Peyer's patch (tissue), 4 donors: ENCODE results near the gene ARID3B. TPM values are rescaled to one million over a fixed set of nuclear protein-coding genes. Genes with fewer than 3 reads are reported as not detected.

Experiments
- DNase-seq, 3 donors: peaks; one replicate each; pipeline ENCODE4 v3.0.0-alpha.2; 2017 to 2019
- H3K27ac ChIP-seq, 4 donors: fragments of 200-600 bp; sonication (generic); one replicate each; pipeline ENCODE4 v1.5.1; 2016 to 2019
- H3K27me3 ChIP-seq, 2 donors: fragments of 200-600 bp; sonication (generic); one replicate each; pipeline ENCODE4 v1.5.1; 2019
- H3K36me3 ChIP-seq, 3 donors: fragments of 200-600 bp; sonication (generic); one replicate each; pipeline ENCODE4 v1.5.1; 2016 to 2019
- H3K4me1 ChIP-seq, 4 donors: fragments of 200-600 bp; sonication (generic); one replicate each; pipeline ENCODE4 v1.5.1; 2016 to 2019
- H3K4me3 ChIP-seq, 4 donors: fragments of 200-600 bp; sonication (generic); 1 replicate in 3 of 4; 2 replicates in 1 of 4; pipeline ENCODE4 v1.5.1; 2016 to 2019; ENCODE audit warnings: mild to moderate bottlenecking in 1 of 4
- H3K9me3 ChIP-seq, 4 donors: fragments of 200-600 bp; sonication (generic); one replicate each; pipeline ENCODE4 v1.5.1; 2016 to 2019; ENCODE audit warnings: mild to moderate bottlenecking in 1 of 4
- POLR2A ChIP-seq, 2 donors: fragments of 450-650 bp; IDR thresholded peaks; one replicate each; pipeline ENCODE4 v1.5.1; 2017; ENCODE audit warnings: antibody characterized with exemption in 2 of 2, mild to moderate bottlenecking in 2 of 2, moderate library complexity in 2 of 2
- total RNA-seq, 4 donors: library from RNA; depleted of rRNA; stranded (reverse); fragments of >200 nt; gene quantifications; one replicate each; pipeline ENCODE4 v1.1.0, GENCODE V29; 2016
- TF ChIP-seq, protein P1 (sequence below), 6 experiments: fragments of 450-650 bp in 4 of 6; fragments of 200-600 bp in 2 of 6; sonication (generic) in 1 of 6; IDR thresholded peaks; one replicate each; pipeline ENCODE4 v1.5.1; 2017 to 2019; ENCODE audit warnings: antibody characterized with exemption in 6 of 6, mild to moderate bottlenecking in 3 of 6, moderate library complexity in 1 of 6

ARID3B gene
- total RNA-seq, 4 donors from 2014 or later, result 10.9 to 29.4 (median 21.6) TPM

DNA sequence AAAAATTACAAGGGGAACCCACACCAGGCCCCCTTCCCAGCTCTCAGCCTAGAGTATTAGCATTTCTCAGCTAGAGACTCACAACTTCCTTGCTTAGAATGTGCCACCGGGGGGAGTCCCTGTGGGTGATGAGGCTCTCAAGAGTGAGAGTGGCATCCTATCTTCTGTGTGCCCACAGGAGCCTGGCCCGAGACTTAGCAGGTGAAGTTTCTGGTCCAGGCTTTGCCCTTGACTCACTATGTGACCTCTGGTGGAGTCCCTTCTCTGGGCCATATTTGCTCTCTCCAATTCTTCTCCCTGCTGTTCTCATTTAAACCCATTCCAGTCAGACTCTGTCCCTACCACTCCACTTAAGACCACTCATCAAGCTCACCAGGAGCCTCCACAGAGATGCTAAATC, 92.8 kb downstream of the ARID3B start:
- TF ChIP-seq, protein P1, sequence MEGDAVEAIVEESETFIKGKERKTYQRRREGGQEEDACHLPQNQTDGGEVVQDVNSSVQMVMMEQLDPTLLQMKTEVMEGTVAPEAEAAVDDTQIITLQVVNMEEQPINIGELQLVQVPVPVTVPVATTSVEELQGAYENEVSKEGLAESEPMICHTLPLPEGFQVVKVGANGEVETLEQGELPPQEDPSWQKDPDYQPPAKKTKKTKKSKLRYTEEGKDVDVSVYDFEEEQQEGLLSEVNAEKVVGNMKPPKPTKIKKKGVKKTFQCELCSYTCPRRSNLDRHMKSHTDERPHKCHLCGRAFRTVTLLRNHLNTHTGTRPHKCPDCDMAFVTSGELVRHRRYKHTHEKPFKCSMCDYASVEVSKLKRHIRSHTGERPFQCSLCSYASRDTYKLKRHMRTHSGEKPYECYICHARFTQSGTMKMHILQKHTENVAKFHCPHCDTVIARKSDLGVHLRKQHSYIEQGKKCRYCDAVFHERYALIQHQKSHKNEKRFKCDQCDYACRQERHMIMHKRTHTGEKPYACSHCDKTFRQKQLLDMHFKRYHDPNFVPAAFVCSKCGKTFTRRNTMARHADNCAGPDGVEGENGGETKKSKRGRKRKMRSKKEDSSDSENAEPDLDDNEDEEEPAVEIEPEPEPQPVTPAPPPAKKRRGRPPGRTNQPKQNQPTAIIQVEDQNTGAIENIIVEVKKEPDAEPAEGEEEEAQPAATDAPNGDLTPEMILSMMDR (IDR thresholded peaks at IDR 0.05), result no peak
- no peak for TF ChIP-seq POLR2A (IDR thresholded peaks at IDR 0.05)
- H3K27me3 ChIP-seq, result no peaks in the 10 kb centered on the region
- no peak overlapping the region for H3K4me3 ChIP-seq
- DNase-seq, result no peak
- no peaks in the 10 kb centered on the region for H3K9me3 ChIP-seq
- peaks cover 0 to 3% (median 0%) of the 10 kb centered on the region in 4 donors for H3K4me1 ChIP-seq
- no peak overlapping the region for H3K27ac ChIP-seq
- peaks cover 0 to 89% (median 0%) of the 10 kb centered on the region in 3 donors for H3K36me3 ChIP-seq

DNA sequence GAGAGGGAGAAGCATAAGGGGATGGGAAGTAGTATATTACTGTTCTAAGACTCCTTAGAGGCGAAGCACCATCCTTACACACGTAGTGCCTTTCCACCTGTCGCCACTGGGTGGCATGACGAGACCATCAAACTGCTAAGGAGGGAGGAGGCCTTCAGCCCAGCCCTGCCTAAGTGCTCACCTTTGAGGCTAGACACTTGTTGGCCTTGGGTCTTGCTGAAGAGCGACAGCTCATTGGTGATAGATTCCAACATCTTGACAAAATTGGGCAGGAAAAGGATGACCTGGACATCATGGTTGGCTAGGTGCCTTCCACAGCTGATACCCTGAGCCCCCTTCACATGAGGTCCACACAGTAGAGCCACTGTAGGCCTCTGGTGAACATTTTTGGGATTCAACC, 94.2 kb downstream of the ARID3B start:
- no peak overlapping the region for H3K4me3 ChIP-seq
- H3K27ac ChIP-seq, result no peak overlapping the region
- TF ChIP-seq, protein P1 (IDR thresholded peaks at IDR 0.05), result peak; percentile 48 to 95 (median 89)
- TF ChIP-seq POLR2A (IDR thresholded peaks at IDR 0.05), result no peak
- H3K36me3 ChIP-seq, result peaks cover 0 to 87% (median 0%) of the 10 kb centered on the region in 3 donors
- H3K4me1 ChIP-seq, result peaks cover 0 to 3% (median 0%) of the 10 kb centered on the region in 4 donors
- no peaks in the 10 kb centered on the region for H3K9me3 ChIP-seq
- H3K27me3 ChIP-seq, result no peaks in the 10 kb centered on the region
- DNase-seq, result peak; percentile 60 to 88 (median 78)

DNA sequence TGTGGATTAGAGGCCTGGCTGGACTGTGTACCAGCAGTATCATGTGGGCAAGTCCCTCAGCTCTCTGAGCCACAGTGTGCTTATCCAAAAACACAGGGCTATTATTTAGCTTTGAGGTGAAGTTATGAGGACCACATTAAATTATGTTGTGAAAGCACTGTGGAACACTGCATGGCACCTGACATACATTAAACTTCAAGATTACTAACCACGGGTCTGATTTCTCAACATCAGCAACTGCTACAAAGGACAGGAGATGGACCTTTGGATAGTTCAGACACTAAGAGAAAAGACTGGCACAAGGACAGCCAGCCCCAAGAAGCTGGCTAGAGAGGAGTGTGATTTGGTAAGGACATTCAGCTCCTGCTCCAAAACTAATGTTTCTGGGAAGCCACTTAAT, 96.0 kb downstream of the ARID3B start:
- TF ChIP-seq, protein P1 (IDR thresholded peaks at IDR 0.05), result no peak
- TF ChIP-seq POLR2A (IDR thresholded peaks at IDR 0.05), result no peak
- H3K27me3 ChIP-seq, result no peaks in the 10 kb centered on the region
- no peak for DNase-seq
- peaks cover 0 to 2% (median under 1%) of the 10 kb centered on the region in 4 donors for H3K4me1 ChIP-seq
- H3K4me3 ChIP-seq, result no peak overlapping the region
- H3K36me3 ChIP-seq, result peaks cover 0 to 84% (median 0%) of the 10 kb centered on the region in 3 donors
- H3K9me3 ChIP-seq, result no peaks in the 10 kb centered on the region
- no peak overlapping the region for H3K27ac ChIP-seq

DNA sequence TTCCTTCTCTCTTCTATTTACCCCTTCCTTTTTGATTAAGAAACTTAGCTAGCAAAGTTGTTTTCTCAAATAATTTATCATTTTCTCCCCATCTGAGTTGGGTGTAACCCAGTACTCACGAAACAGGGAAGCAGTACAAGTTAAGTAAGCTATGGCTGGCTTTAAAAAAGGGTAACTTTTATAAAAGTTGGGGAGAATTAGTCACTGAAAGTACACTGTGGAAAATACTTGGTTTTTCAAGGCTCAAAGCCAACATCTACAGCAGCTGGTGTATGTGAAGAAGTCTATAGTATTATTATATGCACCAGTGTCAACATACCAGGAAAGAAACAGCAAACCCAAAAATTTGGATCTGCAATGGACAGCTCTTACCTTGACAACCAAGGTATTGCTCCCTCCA, 100.1 kb downstream of the ARID3B start:
- Histone ChIP-seq H3K4me1 (peaks cover 0 to 24% (median 5%) of the 10 kb centered on the region in 4 donors), H3K4me3 (no peak overlapping the region)

DNA sequence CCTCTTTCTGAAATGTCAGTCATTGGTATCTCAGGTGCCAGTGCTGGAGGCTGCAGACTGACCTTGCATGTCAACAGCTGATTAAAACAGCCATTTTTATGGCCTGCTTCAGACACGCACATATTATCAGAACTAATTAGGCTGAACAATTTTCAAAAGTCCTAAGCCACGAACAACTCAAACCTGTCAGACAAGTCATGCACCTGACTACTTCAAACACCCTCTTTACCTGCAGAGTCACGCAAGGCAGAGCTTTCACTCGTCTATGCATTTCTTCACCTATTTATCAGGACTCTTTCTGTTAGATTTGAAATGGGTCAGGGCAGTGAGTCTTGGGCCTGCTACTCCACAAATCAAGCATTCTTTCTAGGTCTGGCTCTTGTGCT, 101.3 kb downstream of the ARID3B start:
- Histone ChIP-seq H3K4me1 (peaks cover 0 to 24% (median 5%) of the 10 kb centered on the region in 4 donors), H3K4me3 (no peak overlapping the region), H3K9me3 (no peaks in the 10 kb centered on the region), H3K27ac (peak overlapping the region in 3 of 4 donors; percentile 37 to 83 (median 64)), H3K36me3 (peaks cover 0 to 33% (median 0%) of the 10 kb centered on the region in 3 donors), H3K27me3 (no peaks in the 10 kb centered on the region)
- TF ChIP-seq POLR2A (IDR thresholded peaks at IDR 0.05), result no peak
- TF ChIP-seq, protein P1 (IDR thresholded peaks at IDR 0.05), result no peak
- DNase-seq, result no peak

More for the DNA sequence above, 100.1 kb downstream of the ARID3B start:
- Histone ChIP-seq H3K27ac (peak overlapping the region in 1 of 4 donors; percentile 83), H3K9me3 (no peaks in the 10 kb centered on the region), H3K36me3 (peaks cover 0 to 45% (median 0%) of the 10 kb centered on the region in 3 donors), H3K27me3 (no peaks in the 10 kb centered on the region)
- no peak for DNase-seq
- TF ChIP-seq POLR2A (IDR thresholded peaks at IDR 0.05), result no peak
- TF ChIP-seq, protein P1 (IDR thresholded peaks at IDR 0.05), result no peak
